GM12878 (cell line): ENCODE measurements around the gene RGMB. TPM values are rescaled to one million over a fixed set of nuclear protein-coding genes. Genes with fewer than 3 reads are reported as not detected.

Source experiments
- ATAC-seq: fragments of 200-7000 bp; cut with Tn5 transposase; 3 replicates; pipeline ENCODE4 v1.9.1; 2020; ENCODE audit warnings: mild to moderate bottlenecking, moderate library complexity
- BruUV-seq: library from RNA; stranded (reverse); fragments of 400-500 nt; replicated peaks from 2 replicates; lab custom pipeline; 2021; lab: Mats Ljungman, UMichigan
- CTCF ChIA-PET: fragments of 300-600 bp; sonication (Branson Sonifier 250); formaldehyde crosslinking; extraction: SDS; loops from one replicate; lab custom pipeline; 2021; ENCODE audit warnings: inconsistent platforms; lab: Yijun Ruan, JAX
- POLR2A ChIA-PET: fragments of 350-600 bp; formaldehyde crosslinking; extraction: SDS; loops from one replicate; lab custom pipeline; 2021; ENCODE audit warnings: inconsistent platforms; lab: Charles Lee
- RAD21 ChIA-PET: fragments of 300-600 bp; sonication (Branson Sonifier 250); formaldehyde crosslinking; loops from one replicate; lab custom pipeline; 2023; ENCODE audit warnings: antibody characterized with exemption; ENCODE audit not compliant: unreplicated experiment; lab: Charles Lee
- SMC1A ChIA-PET: fragments of 300-600 bp; sonication (Branson Sonifier 250); formaldehyde crosslinking; loops from one replicate; lab custom pipeline; 2023; ENCODE audit not compliant: unreplicated experiment, uncharacterized antibody; lab: Charles Lee
- DNase-seq: peaks from one replicate; pipeline ENCODE4 v3.0.0-alpha.2; 2011; ENCODE audit warnings: low read depth, low spot score
- FAIRE-seq: peaks from 3 replicates; lab custom pipeline; 2011; peaks lifted over from hg19 to GRCh38; lab: Jason Lieb, UNC
- H2AFZ ChIP-seq: 2 replicates; pipeline ENCODE4 v1.6.0; 2011; ENCODE audit warnings: low read depth, low read length, control low read depth; ENCODE audit not compliant: control insufficient read depth
- H3K27ac ChIP-seq: 2 replicates; pipeline ENCODE4 v1.5.1; 2011; ENCODE audit warnings: control low read depth; ENCODE audit not compliant: control insufficient read depth, insufficient read depth
- H3K27me3 ChIP-seq, 2 experiments: replicated peaks in 1 of 2; 2 replicates each; pipeline versions ENCODE4 v1.6.0 to v1.6.1; 2011; ENCODE audit warnings: low read length in 1 of 2; ENCODE audit not compliant: control insufficient read depth in 2 of 2, insufficient read depth in 2 of 2
- H3K36me3 ChIP-seq, 2 experiments: 2 replicates each; pipeline ENCODE4 v1.5.1; 2011; ENCODE audit warnings: low read length in 1 of 2; ENCODE audit not compliant: control insufficient read depth in 2 of 2, insufficient read depth in 2 of 2
- H3K4me1 ChIP-seq: 2 replicates; pipeline ENCODE4 v1.6.1; 2011; ENCODE audit warnings: mild to moderate bottlenecking, low read length, moderate library complexity, mixed read lengths; ENCODE audit not compliant: control insufficient read depth, insufficient read depth
- H3K4me2 ChIP-seq: 2 replicates; pipeline ENCODE4 v1.6.0; 2011; ENCODE audit warnings: control low read depth; ENCODE audit not compliant: control insufficient read depth, insufficient read depth
- H3K4me3 ChIP-seq: fragments of 200-600 bp; sonication (generic); 2 replicates; pipeline ENCODE4 v1.5.1; 2016
- H3K79me2 ChIP-seq: 2 replicates; pipeline ENCODE4 v1.6.0; 2011; ENCODE audit warnings: low read length; ENCODE audit not compliant: control insufficient read depth, insufficient read depth
- H3K9ac ChIP-seq: 2 replicates; pipeline ENCODE4 v1.8.0; 2011; ENCODE audit warnings: low read length, control low read depth, mixed read lengths; ENCODE audit not compliant: control insufficient read depth, insufficient read depth
- H3K9me3 ChIP-seq: replicated peaks from 3 replicates; pipeline ENCODE4 v1.5.1; 2011; ENCODE audit warnings: mild to moderate bottlenecking, low read length; ENCODE audit not compliant: control insufficient read depth, insufficient read depth
- H4K20me1 ChIP-seq: 2 replicates; pipeline ENCODE4 v1.6.0; 2011; ENCODE audit not compliant: control insufficient read depth, insufficient read depth
- ASH2L ChIP-seq: fragments of 300-600, 200-600 bp; sonication (generic); IDR thresholded peaks from 2 replicates; pipeline ENCODE4 v1.6.1; 2017; ENCODE audit warnings: low read depth, mild to moderate bottlenecking, borderline replicate concordance
- BHLHE40 ChIP-seq, 2 experiments: fragments of 450-650 bp in 1 of 2; IDR thresholded peaks; 2 replicates each; pipeline ENCODE4 v1.6.1; 2011 to 2017; ENCODE audit warnings: low read depth in 2 of 2, borderline replicate concordance in 1 of 2, improper control_type of control experiment in 1 of 2, low read length in 1 of 2, mild to moderate bottlenecking in 1 of 2
- BMI1 ChIP-seq: fragments of 450-650 bp; IDR thresholded peaks from 2 replicates; pipeline ENCODE4 v1.6.1; 2016; ENCODE audit warnings: mild to moderate bottlenecking, moderate library complexity, borderline replicate concordance
- BRCA1 ChIP-seq: IDR thresholded peaks from 2 replicates; pipeline ENCODE4 v1.6.1; 2011; ENCODE audit warnings: low read depth, low read length, improper control_type of control experiment
- CBX5 ChIP-seq: sonication (generic); IDR thresholded peaks from 2 replicates; pipeline ENCODE4 v1.6.1; 2016; ENCODE audit warnings: low read depth, moderate library complexity, mild to moderate bottlenecking, inconsistent platforms
- CEBPB ChIP-seq, 2 experiments: fragments of 150-350 bp in 1 of 2; IDR thresholded peaks; 2 replicates each; pipeline ENCODE4 v1.6.1; 2012 to 2014; ENCODE audit warnings: low read depth in 2 of 2, low read length in 2 of 2, borderline replicate concordance in 1 of 2, inconsistent platforms in 1 of 2
- CHD2 ChIP-seq: IDR thresholded peaks from 2 replicates; pipeline ENCODE4 v1.6.1; 2011; ENCODE audit warnings: low read depth, low read length, improper control_type of control experiment, borderline replicate concordance
- EP300 ChIP-seq, 2 experiments: fragments of 150-350 bp in 1 of 2; IDR thresholded peaks; 2 replicates each; pipeline ENCODE4 v1.6.1; 2011 to 2012; ENCODE audit warnings: low read depth in 2 of 2, low read length in 2 of 2, borderline replicate concordance in 1 of 2, improper control_type of control experiment in 1 of 2, inconsistent platforms in 1 of 2; ENCODE audit not compliant: control insufficient read depth in 1 of 2
- MXI1 ChIP-seq: fragments of 150-350 bp; IDR thresholded peaks from 2 replicates; pipeline ENCODE4 v1.6.1; 2011; ENCODE audit warnings: low read depth, mild to moderate bottlenecking, inconsistent platforms, low read length, improper control_type of control experiment
- MYC ChIP-seq: IDR thresholded peaks from 2 replicates; pipeline ENCODE4 v1.6.1; 2011; ENCODE audit warnings: mild to moderate bottlenecking, low read length, moderate library complexity, inconsistent platforms; ENCODE audit not compliant: insufficient read depth, insufficient replicate concordance, insufficient read length, severe bottlenecking
- NFIC ChIP-seq: IDR thresholded peaks from 2 replicates; pipeline ENCODE4 v1.6.1; 2012; ENCODE audit warnings: low read depth, mild to moderate bottlenecking, inconsistent platforms, low read length, moderate library complexity
- NFYA ChIP-seq: IDR thresholded peaks from 2 replicates; pipeline ENCODE4 v1.6.1; 2011; ENCODE audit warnings: low read depth, mild to moderate bottlenecking, low read length, improper control_type of control experiment, borderline replicate concordance
- PML ChIP-seq: IDR thresholded peaks from 2 replicates; pipeline ENCODE4 v1.6.1; 2012; ENCODE audit warnings: low read length, inconsistent platforms
- POLR2AphosphoS5 ChIP-seq: IDR thresholded peaks from 2 replicates; pipeline ENCODE4 v1.6.1; 2011; ENCODE audit warnings: mild to moderate bottlenecking, low read length, inconsistent platforms
- RFX5 ChIP-seq: IDR thresholded peaks from 2 replicates; pipeline ENCODE4 v1.6.1; 2011; ENCODE audit warnings: low read depth, low read length, improper control_type of control experiment
- TCF3 ChIP-seq: IDR thresholded peaks from 2 replicates; pipeline ENCODE4 v1.6.1; 2012; ENCODE audit warnings: low read depth, mild to moderate bottlenecking, low read length, borderline replicate concordance; ENCODE audit not compliant: insufficient read depth
- WRNIP1 ChIP-seq: IDR thresholded peaks from 2 replicates; pipeline ENCODE4 v1.6.1; 2011; ENCODE audit warnings: low read depth, low read length, improper control_type of control experiment, borderline replicate concordance
- ZNF217 ChIP-seq: fragments of 450-650 bp; IDR thresholded peaks from 2 replicates; pipeline ENCODE4 v1.6.1; 2017; ENCODE audit warnings: antibody characterized with exemption, mild to moderate bottlenecking
- WGBS: methylation state at CpG from one replicate; pipeline ENCODE4 v1.1.6; 2016; ENCODE audit warnings: low lambda C conversion rate; ENCODE audit not compliant: insufficient replicate concordance, insufficient coverage; ENCODE audit errors: missing lambda C conversion rate; 5-methylcytosine and 5-hydroxymethylcytosine counted together
- in situ Hi-C: fragments of 300-500 bp; cut with MboI; formaldehyde crosslinking; loops from 9 replicates; pipeline ENCODE4 v1.14.3; 2018; ENCODE audit warnings: mixed read lengths
- intact Hi-C: fragments of 100-400 bp; cut with micrococcal nuclease; formaldehyde crosslinking; loops from one replicate; pipeline ENCODE4 v1.14.2; 2022; ENCODE audit not compliant: unreplicated experiment
- polyA plus RNA-seq, 11 experiments: library from polyadenylated mRNA; depleted of rRNA in 4 of 11; unstranded in 6 of 11; stranded (reverse) in 5 of 11; fragments of >200 nt; fragmentation: Nextera tagmentation in 4 of 11; fragmentation: Illumina TruSeq in 1 of 11; extraction: Ambion mirVana in 4 of 11; extraction: Trizol in 1 of 11; gene quantifications; 1 replicate in 1 of 11; 2 replicates in 10 of 11; pipeline versions ENCODE4 v1.2.1 to v1.2.3, GENCODE V29; 2011 to 2016; ENCODE audit warnings: inconsistent platforms in 2 of 11, missing spikeins in 2 of 11, low read depth in 1 of 11
- total RNA-seq, 4 experiments: library from RNA; depleted of rRNA in 3 of 4; stranded (reverse); fragments of >200 nt in 3 of 4; fragmentation: Illumina TruSeq in 1 of 4; extraction: Trizol in 1 of 4; gene quantifications; 2 replicates each; pipeline versions ENCODE4 v1.2.1 to v1.2.3, GENCODE V29; 2013 to 2021
- TF ChIP-seq, protein P1 (sequence below): fragments of 450-650 bp; IDR thresholded peaks from 2 replicates; pipeline ENCODE4 v1.6.1; 2016; ENCODE audit warnings: mild to moderate bottlenecking

RGMB gene
- total and polyA plus RNA-seq, 10 of the 15 experiments (the other 5 are each of a cell fraction or from before 2014, with no cell fraction given), result 1.3 to 15.3 (median 7.4) TPM

DNA sequence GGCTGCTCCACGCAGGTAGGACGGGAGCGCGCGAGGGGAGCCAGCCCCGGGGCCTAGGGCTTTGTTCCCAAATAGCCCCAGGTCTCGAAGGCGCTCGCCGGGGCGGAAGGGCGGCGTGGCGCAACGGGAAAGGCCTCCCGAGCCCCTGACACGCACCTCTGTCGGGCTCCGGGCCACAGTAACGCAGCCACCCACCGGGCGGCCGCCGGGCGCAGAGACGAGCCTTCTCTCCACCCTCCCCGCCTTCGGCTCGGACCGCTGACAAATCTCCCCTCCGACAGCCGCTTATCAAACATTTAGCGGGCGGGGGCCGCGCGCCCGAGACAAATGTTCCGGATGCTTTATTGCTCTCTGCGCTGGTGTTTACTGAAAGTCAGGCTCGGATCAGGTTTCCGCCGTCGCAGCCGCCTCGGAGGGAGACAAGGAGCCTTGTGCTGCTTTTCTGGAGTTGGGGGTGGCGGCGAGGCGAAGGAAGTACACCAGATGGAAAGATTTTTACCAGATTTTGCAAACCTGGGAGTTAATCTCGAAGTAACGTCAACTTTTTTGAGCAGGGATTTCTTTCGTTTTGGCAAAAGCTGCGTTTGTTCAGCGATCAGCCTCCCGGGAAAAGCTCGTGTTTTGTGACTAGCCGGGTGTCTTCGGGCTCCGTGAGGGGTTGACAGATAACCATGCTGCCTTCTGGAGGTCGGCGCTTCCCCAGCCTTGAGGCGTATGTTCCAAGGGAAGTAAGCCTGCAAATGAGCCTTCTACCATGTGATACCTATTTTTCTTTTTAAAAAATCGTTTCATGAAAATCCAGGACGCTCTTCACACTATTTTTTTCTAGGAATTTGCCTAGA is 950 bp downstream of the RGMB start:
- Histone ChIP-seq H3K9me3 (no peaks in the 10 kb centered on the region), H3K27ac (peak overlapping the region; percentile 62), H2AFZ (peak overlapping the region; percentile 89), H3K4me3 (peak overlapping the region; percentile 93), H3K36me3 (0 out of 4 replicates have a peak, but pooled peaks cover 0 to under 1% of the 10 kb centered on the region in 2 experiments), H3K4me1 (peaks cover 17% of the 10 kb centered on the region), H3K27me3 (peaks cover 2 to 4% of the 10 kb centered on the region in 2 experiments; a peak in 3 of 4 replicates), H3K79me2 (peaks cover 47% of the 10 kb centered on the region), H4K20me1 (no peaks in the 10 kb centered on the region; the same call in 1 of the 2 replicates), H3K9ac (peak overlapping the region; percentile 82), H3K4me2 (peak overlapping the region; percentile 83)
- ChIA-PET RAD21 (interaction anchor here (1.0 kb wide), 1 partner anchor 22 kb away, joined by 3 read pairs; no protein-coding TSS in a partner anchor), POLR2A (no interaction called here), CTCF (interaction anchor here (1.8 kb wide), 1 partner anchor 13 kb away, joined by 5 read pairs; no protein-coding TSS in a partner anchor), SMC1A (interaction anchor here (1.5 kb wide), 1 partner anchor 21 kb away, joined by 4 read pairs; no protein-coding TSS in a partner anchor)
- DNase-seq, result no peak
- no TSS peak for BruUV-seq
- peak; percentile 43 for ATAC-seq
- in situ Hi-C loops, result loop anchor here (10.0 kb wide), 1 partner anchor 260 kb away; no protein-coding TSS in a partner anchor
- intact Hi-C loops, result loop anchor here (5.0 kb wide), 4 partner anchors 133 to 1582 kb away; no protein-coding TSS in a partner anchor
- no peak for FAIRE-seq
- WGBS, result under 1% methylated on average over 58 of the region's 64 CpGs
- TF ChIP-seq NFIC (no peak), NFYA (no peak), CBX5 (peak; percentile 61; the same call in 1 of the 2 replicates), ASH2L (peak; percentile 66; the same call in 1 of the 2 replicates), BMI1 (0 out of 2 replicates have a peak, but pooled peaks have one; percentile 26), CHD2 (no peak), PML (no peak), POLR2AphosphoS5 (no peak), WRNIP1 (no peak), EP300 (IDR thresholded peaks at IDR 0.05; ENCODE audit: borderline replicate concordance in 1 of 2, control insufficient read depth in 1 of 2, low read depth in 2 of 2, low read length in 2 of 2) (no peak), TCF3 (no peak), MXI1 (peak; percentile 62; the same call in 1 of the 2 replicates), CEBPB (IDR thresholded peaks at IDR 0.05; ENCODE audit: borderline replicate concordance in 1 of 2, low read depth in 2 of 2, low read length in 2 of 2) (no peak), RFX5 (no peak), BHLHE40 (IDR thresholded peaks at IDR 0.05; ENCODE audit: borderline replicate concordance in 1 of 2, low read depth in 2 of 2, low read length in 1 of 2) (0 out of 4 replicates have a peak, but pooled peaks of 1 of the 2 experiments have one; percentile 7), MYC (peak; percentile 2), BRCA1 (0 out of 2 replicates have a peak, but pooled peaks have one; percentile 16), ZNF217 (0 out of 2 replicates have a peak, but pooled peaks have one; percentile 12)
- TF ChIP-seq, protein P1, sequence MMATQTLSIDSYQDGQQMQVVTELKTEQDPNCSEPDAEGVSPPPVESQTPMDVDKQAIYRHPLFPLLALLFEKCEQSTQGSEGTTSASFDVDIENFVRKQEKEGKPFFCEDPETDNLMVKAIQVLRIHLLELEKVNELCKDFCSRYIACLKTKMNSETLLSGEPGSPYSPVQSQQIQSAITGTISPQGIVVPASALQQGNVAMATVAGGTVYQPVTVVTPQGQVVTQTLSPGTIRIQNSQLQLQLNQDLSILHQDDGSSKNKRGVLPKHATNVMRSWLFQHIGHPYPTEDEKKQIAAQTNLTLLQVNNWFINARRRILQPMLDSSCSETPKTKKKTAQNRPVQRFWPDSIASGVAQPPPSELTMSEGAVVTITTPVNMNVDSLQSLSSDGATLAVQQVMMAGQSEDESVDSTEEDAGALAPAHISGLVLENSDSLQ, result peak; percentile 26; the same call in 1 of the 2 replicates
